ENCODE results near the gene PNPLA2. TPM values are rescaled to one million over a fixed set of nuclear protein-coding genes. Genes with fewer than 3 reads are reported as not detected.

Gene PNPLA2
- total and polyA plus RNA-seq, 2 of the 8 experiments (the other 6 are each of a cell fraction or from before 2014, with no cell fraction given) = 30.9 to 62.1 TPM

- TF ChIP-seq CHD7 (IDR thresholded peaks at IDR 0.05; ENCODE audit: insufficient replicate concordance, low read length) (no peak), HDAC2 (IDR thresholded peaks at IDR 0.05; ENCODE audit: borderline replicate concordance in 1 of 2, low read depth in 2 of 2, low read length in 2 of 2) (no peak), RAD21 (IDR thresholded peaks at IDR 0.05 in 1 of 2, conservative IDR thresholded peaks at IDR 0.05 in 1 of 2; ENCODE audit: low read depth in 2 of 2, low read length in 2 of 2) (no peak), POLR2AphosphoS5 (IDR thresholded peaks at IDR 0.05; ENCODE audit: low read depth, low read length) (0 out of 2 replicates have a peak, but pooled peaks have one; percentile 14), TBP (IDR thresholded peaks at IDR 0.05; ENCODE audit: low read depth, low read length) (no peak), JUND (IDR thresholded peaks at IDR 0.05; ENCODE audit: low read length) (no peak), HDAC6 (IDR thresholded peaks at IDR 0.05; ENCODE audit: low read depth, low read length) (no peak), ATF3 (IDR thresholded peaks at IDR 0.05; ENCODE audit: insufficient read depth, low read depth, low read length) (no peak)
Observed at GRCh38 chr11:830295-831117, 11.8 kb downstream of the PNPLA2 start (continued).

All from H1 (cell line).